Neural cell (in vitro differentiated cells): ENCODE data around the gene BCAP31.
"Not testable (repeated sequence)": the region's sequence is repeated elsewhere in the genome, so short reads cannot be mapped to it uniquely, and the experiment has no call there.

Experiments used
- CTCF ChIP-seq: fragments of 450-650 bp; IDR thresholded peaks from 2 replicates; pipeline ENCODE4 v1.5.1; 2014; ENCODE audit warnings: antibody characterized with exemption, mild to moderate bottlenecking, moderate library complexity; ENCODE audit not compliant: poor library complexity, severe bottlenecking
- EP300 ChIP-seq: fragments of 450-650 bp; conservative IDR thresholded peaks from 2 replicates; pipeline ENCODE4 v1.6.1; 2014; ENCODE audit warnings: antibody characterized with exemption, mild to moderate bottlenecking, moderate library complexity; ENCODE audit not compliant: poor library complexity, severe bottlenecking
- EZH2 ChIP-seq: fragments of 200-600, 300-800 bp; shearing (Covaris generic), sonication (generic); IDR thresholded peaks from 2 replicates; pipeline ENCODE4 v1.6.1; 2014; ENCODE audit warnings: antibody characterized with exemption, low read length, borderline replicate concordance, mild to moderate bottlenecking; ENCODE audit not compliant: insufficient read depth, poor library complexity, severe bottlenecking
- MXI1 ChIP-seq: fragments of 450-650 bp; conservative IDR thresholded peaks from 2 replicates; pipeline ENCODE4 v1.6.1; 2014; ENCODE audit warnings: antibody characterized with exemption, mild to moderate bottlenecking; ENCODE audit not compliant: poor library complexity, severe bottlenecking
- RAD21 ChIP-seq: fragments of 450-650 bp; conservative IDR thresholded peaks from 2 replicates; pipeline ENCODE4 v1.6.1; 2014; ENCODE audit warnings: antibody characterized with exemption, mild to moderate bottlenecking, moderate library complexity
- REST ChIP-seq: IDR thresholded peaks from 2 replicates; pipeline ENCODE4 v1.6.1; 2012; ENCODE audit warnings: borderline replicate concordance
- SMC3 ChIP-seq: fragments of 450-650 bp; conservative IDR thresholded peaks from 2 replicates; pipeline ENCODE4 v1.6.1; 2014; ENCODE audit warnings: antibody characterized with exemption, mild to moderate bottlenecking, moderate library complexity; ENCODE audit not compliant: poor library complexity
- TAF1 ChIP-seq: IDR thresholded peaks from 2 replicates; pipeline ENCODE4 v1.6.1; 2012; ENCODE audit warnings: low read depth

GRCh38 chrX:153691032-153691827 is 33.0 kb downstream of the BCAP31 start:
- not testable (repeated sequence) for TF ChIP-seq TAF1, CTCF, RAD21, EZH2, SMC3, REST, EP300, MXI1
